ENCODE results near the gene CCDC192.

Gene CCDC192

GRCh38 chr5:127851964-127852363 is 148.8 kb downstream of the CCDC192 start:
- H3K27me3 ChIP-seq (ENCODE audit: insufficient read depth, low read length) = no peaks in the 10 kb centered on the region
- H3K36me3 ChIP-seq (ENCODE audit: insufficient read depth, low read length) = no peaks in the 10 kb centered on the region

GRCh38 chr5:127854520-127854919 is 151.3 kb downstream of the CCDC192 start:
- Histone ChIP-seq H3K36me3 (ENCODE audit: insufficient read depth, low read length) (no peaks in the 10 kb centered on the region), H3K27me3 (ENCODE audit: insufficient read depth, low read length) (no peaks in the 10 kb centered on the region), H3K4me1 (ENCODE audit: insufficient read depth, low read length) (no peaks in the 10 kb centered on the region), H3K4me3 (ENCODE audit: low read length) (no peak overlapping the region), H2AFZ (ENCODE audit: low read depth, low read length) (no peak overlapping the region), H3K9me3 (ENCODE audit: low read length) (no peaks in the 10 kb centered on the region)

More at GRCh38 chr5:127851964-127852363, 148.8 kb downstream of the CCDC192 start:
- Histone ChIP-seq H2AFZ (ENCODE audit: low read depth, low read length) (no peak overlapping the region), H3K9me3 (ENCODE audit: low read length) (no peaks in the 10 kb centered on the region), H3K4me3 (ENCODE audit: low read length) (no peak overlapping the region), H3K4me1 (ENCODE audit: insufficient read depth, low read length) (no peaks in the 10 kb centered on the region)

DNA sequence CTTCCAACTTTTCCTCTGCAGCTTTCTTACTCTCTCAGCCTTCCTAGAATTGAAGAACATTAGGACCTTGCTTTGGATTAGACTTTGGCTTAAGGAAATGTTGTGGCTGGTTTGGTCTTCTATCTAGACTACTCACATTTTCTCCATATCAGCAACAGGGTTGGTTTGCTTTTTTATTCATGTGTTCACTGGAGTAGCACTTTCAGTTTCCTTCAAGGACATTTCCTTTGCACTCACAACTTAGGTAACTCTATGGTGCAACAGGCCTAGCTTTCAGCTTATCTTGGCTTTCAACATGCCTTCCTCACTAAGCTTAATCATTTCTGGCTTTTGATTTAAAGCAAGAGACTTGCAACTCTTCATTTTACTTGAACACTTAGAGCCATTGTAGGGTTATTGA is 153.1 kb downstream of the CCDC192 start:
- no peaks in the 10 kb centered on the region for H3K27me3 ChIP-seq (ENCODE audit: insufficient read depth, low read length)
- no peak overlapping the region for H2AFZ ChIP-seq (ENCODE audit: low read depth, low read length)
- no peaks in the 10 kb centered on the region for H3K9me3 ChIP-seq (ENCODE audit: low read length)
- no peaks in the 10 kb centered on the region for H3K36me3 ChIP-seq (ENCODE audit: insufficient read depth, low read length)
- no peaks in the 10 kb centered on the region for H3K4me1 ChIP-seq (ENCODE audit: insufficient read depth, low read length)
- H3K4me3 ChIP-seq (ENCODE audit: low read length) = no peak overlapping the region

- H3K4me1 ChIP-seq (ENCODE audit: insufficient read depth, low read length) = no peaks in the 10 kb centered on the region
- H3K4me3 ChIP-seq (ENCODE audit: low read length) = no peak overlapping the region
- no peaks in the 10 kb centered on the region for H3K9me3 ChIP-seq (ENCODE audit: low read length)
- no peak overlapping the region for H2AFZ ChIP-seq (ENCODE audit: low read depth, low read length)
- H3K27me3 ChIP-seq (ENCODE audit: insufficient read depth, low read length) = no peaks in the 10 kb centered on the region
- H3K36me3 ChIP-seq (ENCODE audit: insufficient read depth, low read length) = no peaks in the 10 kb centered on the region
These were observed 155.1 kb downstream of the CCDC192 start for GRCh38 chr5:127858116-127858784.

DNA sequence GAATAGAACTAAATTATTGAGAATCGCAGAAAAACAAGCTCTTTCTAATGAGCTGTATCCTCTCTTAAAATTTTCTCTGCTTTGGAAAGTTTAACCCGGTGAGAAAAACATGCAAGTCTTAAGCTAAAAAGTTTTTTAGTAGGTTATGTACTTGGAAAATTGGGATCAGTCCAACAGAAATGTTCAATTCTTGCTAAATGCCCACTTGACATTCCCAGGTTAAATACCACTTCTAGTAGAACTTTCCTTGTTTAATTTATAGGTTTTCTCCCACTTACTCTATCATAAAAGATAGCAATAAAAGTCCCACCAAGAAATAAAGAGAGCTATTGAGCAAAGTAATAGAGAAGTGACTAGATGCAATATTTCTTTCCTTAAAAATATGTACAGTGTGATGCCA is 157.1 kb downstream of the CCDC192 start:
- H3K4me1 ChIP-seq (ENCODE audit: insufficient read depth, low read length) = no peaks in the 10 kb centered on the region
- H3K27me3 ChIP-seq (ENCODE audit: insufficient read depth, low read length) = no peaks in the 10 kb centered on the region
- H2AFZ ChIP-seq (ENCODE audit: low read depth, low read length) = no peak overlapping the region
- H3K36me3 ChIP-seq (ENCODE audit: insufficient read depth, low read length) = no peaks in the 10 kb centered on the region
- no peaks in the 10 kb centered on the region for H3K9me3 ChIP-seq (ENCODE audit: low read length)
- no peak overlapping the region for H3K4me3 ChIP-seq (ENCODE audit: low read length)

GRCh38 chr5:127863161-127863560 is 160.0 kb downstream of the CCDC192 start:
- Histone ChIP-seq H3K4me1 (ENCODE audit: insufficient read depth, low read length) (no peaks in the 10 kb centered on the region), H3K27me3 (ENCODE audit: insufficient read depth, low read length) (no peaks in the 10 kb centered on the region), H3K36me3 (ENCODE audit: insufficient read depth, low read length) (no peaks in the 10 kb centered on the region), H2AFZ (ENCODE audit: low read depth, low read length) (no peak overlapping the region), H3K9me3 (ENCODE audit: low read length) (no peaks in the 10 kb centered on the region), H3K4me3 (ENCODE audit: low read length) (no peak overlapping the region)

DNA sequence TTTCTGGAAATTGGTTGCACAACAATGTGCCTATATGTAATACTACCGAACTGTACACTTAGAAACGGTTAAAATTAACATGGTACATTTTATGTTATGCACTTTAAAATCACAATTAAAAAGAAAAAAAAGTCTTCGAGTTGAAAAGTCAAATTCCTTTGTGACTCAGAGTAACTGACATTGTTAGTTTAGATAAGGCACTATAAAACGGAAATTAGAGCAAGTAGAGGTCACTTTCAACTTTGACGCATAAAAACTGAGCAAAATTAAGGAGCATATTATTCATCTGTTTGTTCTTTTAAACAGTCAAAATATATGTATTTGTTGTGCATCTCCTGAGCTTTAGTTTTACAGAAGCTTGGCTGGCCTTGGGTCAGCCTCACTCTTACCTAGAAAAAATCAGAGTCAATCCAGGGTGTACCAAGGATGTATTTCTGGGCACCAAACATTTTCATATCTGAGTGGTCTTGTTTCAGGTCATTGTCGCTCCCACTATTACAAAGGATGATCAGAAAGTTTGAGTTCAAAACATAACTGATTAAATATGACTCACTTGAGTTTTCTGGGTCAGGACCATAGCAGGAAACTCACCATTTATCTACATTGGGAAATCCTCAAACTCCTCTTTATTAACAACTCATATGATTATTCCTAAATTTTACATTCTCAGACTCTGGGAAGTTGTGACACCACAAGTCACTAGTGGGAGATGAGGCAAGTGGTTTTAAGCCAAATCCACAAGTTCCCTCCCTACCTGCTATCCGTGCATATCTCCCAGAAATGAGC is 160.6 kb downstream of the CCDC192 start:
- Histone ChIP-seq H3K4me1 (ENCODE audit: insufficient read depth, low read length) (no peaks in the 10 kb centered on the region), H3K36me3 (ENCODE audit: insufficient read depth, low read length) (no peaks in the 10 kb centered on the region), H2AFZ (ENCODE audit: low read depth, low read length) (no peak overlapping the region), H3K9me3 (ENCODE audit: low read length) (no peaks in the 10 kb centered on the region), H3K27me3 (ENCODE audit: insufficient read depth, low read length) (no peaks in the 10 kb centered on the region), H3K4me3 (ENCODE audit: low read length) (no peak overlapping the region)

DNA sequence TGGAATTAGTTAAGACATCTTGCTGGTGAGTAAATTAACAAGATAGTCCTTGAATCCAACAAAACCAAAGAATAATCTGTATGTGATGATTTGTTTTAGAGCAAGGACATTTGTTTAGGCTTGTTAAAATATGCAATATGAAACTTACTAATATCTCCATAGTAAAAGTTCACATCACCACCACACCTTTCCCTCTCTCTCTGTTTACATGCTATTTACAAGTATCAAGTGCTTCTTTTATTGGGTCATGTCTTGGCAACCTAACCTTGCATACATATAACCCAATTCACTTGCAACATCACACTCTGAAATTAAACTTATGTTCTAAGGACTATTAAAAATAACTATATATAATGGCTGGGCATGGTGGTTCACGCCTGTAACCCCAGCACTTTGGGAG is 161.3 kb downstream of the CCDC192 start:
- no peaks in the 10 kb centered on the region for H3K27me3 ChIP-seq (ENCODE audit: insufficient read depth, low read length)
- no peaks in the 10 kb centered on the region for H3K9me3 ChIP-seq (ENCODE audit: low read length)
- H2AFZ ChIP-seq (ENCODE audit: low read depth, low read length) = no peak overlapping the region
- no peaks in the 10 kb centered on the region for H3K36me3 ChIP-seq (ENCODE audit: insufficient read depth, low read length)
- no peak overlapping the region for H3K4me3 ChIP-seq (ENCODE audit: low read length)
- H3K4me1 ChIP-seq (ENCODE audit: insufficient read depth, low read length) = no peaks in the 10 kb centered on the region

GRCh38 chr5:127865273-127865672 is 162.1 kb downstream of the CCDC192 start:
- Histone ChIP-seq H3K4me1 (ENCODE audit: insufficient read depth, low read length) (no peaks in the 10 kb centered on the region), H3K36me3 (ENCODE audit: insufficient read depth, low read length) (no peaks in the 10 kb centered on the region), H3K4me3 (ENCODE audit: low read length) (no peak overlapping the region), H3K27me3 (ENCODE audit: insufficient read depth, low read length) (no peaks in the 10 kb centered on the region), H3K9me3 (ENCODE audit: low read length) (no peaks in the 10 kb centered on the region), H2AFZ (ENCODE audit: low read depth, low read length) (no peak overlapping the region)

DNA sequence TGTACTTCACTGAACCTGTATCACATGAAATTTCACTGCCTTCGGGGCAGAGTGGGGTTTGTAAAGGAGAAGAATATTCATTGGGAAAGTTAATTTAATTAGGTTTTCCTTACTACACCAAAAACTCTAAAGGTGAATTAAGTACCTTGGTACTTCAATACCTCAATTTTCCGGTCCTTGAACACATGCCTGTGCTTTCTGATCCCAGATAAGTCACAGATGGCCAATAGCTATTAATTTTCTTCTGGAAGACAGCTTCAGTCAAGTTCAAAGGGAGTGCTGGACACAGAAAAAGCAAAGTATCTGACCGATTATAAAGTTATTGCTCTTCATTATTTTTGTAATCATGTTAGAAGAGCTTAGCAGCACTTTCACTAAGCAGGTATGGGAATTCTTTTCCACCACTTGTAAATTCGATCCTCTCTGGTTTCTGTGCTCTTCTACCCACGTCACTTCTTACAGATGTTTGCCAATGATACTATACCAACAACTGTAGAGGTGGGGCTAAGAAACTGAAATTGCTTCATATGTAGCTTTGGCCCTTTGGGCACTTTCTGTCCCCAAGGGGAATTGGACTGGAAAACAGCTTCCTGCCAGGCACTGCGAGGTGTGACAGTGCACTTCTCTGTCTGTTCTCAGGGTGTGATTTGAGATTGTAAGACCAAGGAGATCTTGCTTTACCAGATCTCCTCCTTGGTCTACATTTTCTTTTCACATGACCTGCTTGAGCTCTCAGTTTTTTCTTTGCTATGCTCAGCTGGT is 164.0 kb downstream of the CCDC192 start:
- H3K27me3 ChIP-seq (ENCODE audit: insufficient read depth, low read length) = no peaks in the 10 kb centered on the region
- H3K4me3 ChIP-seq (ENCODE audit: low read length) = no peak overlapping the region
- H3K36me3 ChIP-seq (ENCODE audit: insufficient read depth, low read length) = no peaks in the 10 kb centered on the region
- no peaks in the 10 kb centered on the region for H3K9me3 ChIP-seq (ENCODE audit: low read length)
- H2AFZ ChIP-seq (ENCODE audit: low read depth, low read length) = no peak overlapping the region
- peaks cover 3% of the 10 kb centered on the region for H3K4me1 ChIP-seq (ENCODE audit: insufficient read depth, low read length)

DNA sequence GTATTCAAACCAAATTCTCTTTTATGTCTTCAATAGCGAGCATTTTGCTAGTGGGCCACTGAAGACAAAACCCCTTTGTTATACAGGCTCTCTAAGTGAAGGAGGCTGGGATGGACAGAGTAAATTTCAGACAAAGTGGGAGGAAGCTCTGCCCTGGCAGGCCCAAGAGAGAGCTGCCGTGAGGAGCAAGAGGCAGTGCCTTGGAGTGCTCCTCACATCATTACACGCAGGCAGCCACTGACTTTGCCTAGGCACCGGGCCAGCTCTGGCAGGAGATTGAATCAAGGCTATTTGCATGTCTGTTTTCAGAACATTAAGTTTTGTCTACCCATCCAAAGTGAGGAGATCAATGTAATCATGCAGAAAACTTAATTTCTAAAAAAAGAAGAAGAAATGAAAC is 167.7 kb downstream of the CCDC192 start:
- H2AFZ ChIP-seq (ENCODE audit: low read depth, low read length) = no peak overlapping the region
- no peaks in the 10 kb centered on the region for H3K36me3 ChIP-seq (ENCODE audit: insufficient read depth, low read length)
- no peaks in the 10 kb centered on the region for H3K9me3 ChIP-seq (ENCODE audit: low read length)
- H3K4me1 ChIP-seq (ENCODE audit: insufficient read depth, low read length) = peaks cover 6% of the 10 kb centered on the region
- H3K27me3 ChIP-seq (ENCODE audit: insufficient read depth, low read length) = no peaks in the 10 kb centered on the region
- no peak overlapping the region for H3K4me3 ChIP-seq (ENCODE audit: low read length)

- peaks cover 14% of the 10 kb centered on the region for H3K4me1 ChIP-seq (ENCODE audit: insufficient read depth, low read length)
- H2AFZ ChIP-seq (ENCODE audit: low read depth, low read length) = no peak overlapping the region
- no peaks in the 10 kb centered on the region for H3K27me3 ChIP-seq (ENCODE audit: insufficient read depth, low read length)
- no peaks in the 10 kb centered on the region for H3K36me3 ChIP-seq (ENCODE audit: insufficient read depth, low read length)
- H3K4me3 ChIP-seq (ENCODE audit: low read length) = no peak overlapping the region
- H3K9me3 ChIP-seq (ENCODE audit: low read length) = no peaks in the 10 kb centered on the region
These were observed 168.4 kb downstream of the CCDC192 start for GRCh38 chr5:127871503-127872153.

GRCh38 chr5:127872494-127872893 is 169.3 kb downstream of the CCDC192 start:
- peaks cover 22% of the 10 kb centered on the region for H3K4me1 ChIP-seq (ENCODE audit: insufficient read depth, low read length)
- no peak overlapping the region for H3K4me3 ChIP-seq (ENCODE audit: low read length)
- H3K27me3 ChIP-seq (ENCODE audit: insufficient read depth, low read length) = no peaks in the 10 kb centered on the region
- H2AFZ ChIP-seq (ENCODE audit: low read depth, low read length) = no peak overlapping the region
- H3K36me3 ChIP-seq (ENCODE audit: insufficient read depth, low read length) = no peaks in the 10 kb centered on the region
- no peaks in the 10 kb centered on the region for H3K9me3 ChIP-seq (ENCODE audit: low read length)
